ENCODE measurements around the gene AK3.
"Not testable (repeated sequence)": the region's sequence is repeated elsewhere in the genome, so short reads cannot be mapped to it uniquely, and the experiment has no call there.

Gene AK3

DNA sequence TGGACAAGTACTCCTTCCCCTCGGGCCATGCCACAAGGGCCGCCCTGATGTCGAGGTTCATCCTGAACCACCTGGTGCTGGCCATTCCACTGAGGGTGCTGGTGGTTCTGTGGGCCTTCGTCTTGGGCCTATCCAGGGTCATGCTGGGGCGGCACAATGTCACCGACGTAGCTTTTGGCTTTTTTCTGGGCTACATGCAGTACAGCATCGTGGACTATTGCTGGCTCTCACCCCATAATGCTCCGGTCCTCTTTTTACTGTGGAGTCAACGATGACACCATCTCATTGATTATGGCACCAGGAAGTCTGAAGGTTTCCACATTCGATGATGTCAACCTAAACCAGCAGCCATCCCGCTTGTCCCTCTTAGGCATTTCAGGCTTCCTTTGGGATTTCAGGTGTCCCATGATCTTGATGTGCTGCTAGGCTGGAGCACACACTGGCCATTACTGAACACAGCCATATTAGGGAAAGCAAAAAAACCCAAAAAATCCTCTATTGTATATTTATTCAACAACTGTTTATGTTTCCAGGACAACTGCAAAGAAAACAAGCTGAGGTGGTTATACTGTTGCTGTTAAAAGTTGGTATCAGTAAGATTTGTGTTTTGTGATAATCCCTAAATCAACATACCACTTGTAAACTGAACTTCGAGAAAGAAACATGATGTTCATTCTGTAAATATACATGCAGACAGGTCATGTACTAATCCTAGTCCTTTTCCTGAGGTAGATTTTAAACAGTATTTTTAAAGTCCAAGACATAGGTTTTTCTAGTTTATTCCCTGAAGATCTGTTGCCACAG, 77.8 kb downstream of the AK3 start:
- no peak for DNase-seq

DNA sequence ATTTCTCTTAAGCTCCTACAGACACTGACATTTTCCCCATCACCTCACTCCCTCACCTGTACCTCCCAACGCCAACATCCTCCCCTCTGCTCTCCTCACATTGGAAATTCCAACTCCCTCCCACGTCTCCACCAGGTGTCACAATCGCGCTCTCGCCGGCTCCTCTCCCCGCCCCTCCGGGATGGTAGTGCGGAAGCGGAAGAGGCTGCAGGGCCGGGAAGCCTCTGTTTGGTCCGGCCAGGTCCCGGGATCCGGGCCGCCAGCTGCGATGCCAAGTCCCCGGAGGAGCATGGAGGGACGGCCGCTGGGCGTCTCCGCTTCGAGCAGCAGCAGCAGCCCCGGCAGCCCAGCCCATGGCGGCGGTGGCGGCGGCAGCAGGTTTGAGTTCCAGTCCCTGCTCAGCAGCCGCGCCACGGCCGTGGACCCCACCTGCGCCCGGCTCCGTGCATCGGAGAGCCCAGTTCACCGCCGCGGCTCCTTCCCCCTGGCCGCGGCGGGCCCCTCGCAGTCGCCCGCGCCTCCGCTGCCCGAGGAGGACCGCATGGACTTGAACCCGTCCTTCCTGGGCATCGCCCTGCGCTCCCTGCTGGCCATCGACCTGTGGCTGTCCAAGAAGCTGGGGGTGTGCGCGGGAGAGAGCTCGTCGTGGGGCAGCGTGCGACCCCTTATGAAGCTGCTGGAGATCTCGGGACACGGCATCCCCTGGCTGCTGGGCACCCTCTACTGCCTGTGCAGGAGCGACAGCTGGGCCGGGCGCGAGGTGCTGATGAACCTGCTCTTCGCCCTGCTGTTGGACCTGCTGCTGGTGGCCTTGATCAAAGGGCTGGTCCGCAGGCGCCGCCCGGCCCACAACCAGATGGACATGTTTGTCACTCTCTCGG, 78.7 kb downstream of the AK3 start, which contains the start of gene PLPP6:
TSS of gene PLPP6 (plus strand) at position 187 of the 881 bp plus-strand sequence. CDS start at position 269, 82 bp downstream.
- DNase-seq = peak; percentile 89

DNA sequence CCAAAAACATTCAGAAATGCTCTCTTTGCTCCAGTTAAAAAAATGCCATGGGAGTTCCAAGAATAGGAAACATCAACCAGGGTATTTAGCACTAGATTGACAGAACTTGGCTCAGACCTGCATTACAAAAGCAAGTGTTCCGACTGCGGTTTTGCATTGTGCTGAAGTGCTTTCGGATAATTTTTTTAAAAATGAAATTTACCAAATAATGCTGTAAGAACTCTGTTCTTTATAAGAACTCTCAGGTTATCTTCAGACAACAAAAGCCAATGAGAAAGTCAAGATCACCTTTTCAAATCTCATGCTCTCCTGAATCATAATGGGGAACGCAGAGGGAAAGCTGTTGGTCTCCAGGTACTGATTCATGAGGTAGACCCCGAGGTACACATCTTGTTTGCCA, 79.4 kb downstream of the AK3 start:
- DNase-seq = no peak

GRCh38 chr9:4661165-4661564, 79.8 kb downstream of the AK3 start:
- DNase-seq = no peak

- not testable (repeated sequence) for DNase-seq
Observed at GRCh38 chr9:4660665-4661064, 80.3 kb downstream of the AK3 start.

All from NCI-H2081 treated with DMSO at 0.1 percent for 48 hours (cell line).